ENCODE data around the gene HSFX2.
"Not testable (repeated sequence)": the region's sequence is repeated elsewhere in the genome, so short reads cannot be mapped to it uniquely, and the experiment has no call there.

The HSFX2 gene, protein sequence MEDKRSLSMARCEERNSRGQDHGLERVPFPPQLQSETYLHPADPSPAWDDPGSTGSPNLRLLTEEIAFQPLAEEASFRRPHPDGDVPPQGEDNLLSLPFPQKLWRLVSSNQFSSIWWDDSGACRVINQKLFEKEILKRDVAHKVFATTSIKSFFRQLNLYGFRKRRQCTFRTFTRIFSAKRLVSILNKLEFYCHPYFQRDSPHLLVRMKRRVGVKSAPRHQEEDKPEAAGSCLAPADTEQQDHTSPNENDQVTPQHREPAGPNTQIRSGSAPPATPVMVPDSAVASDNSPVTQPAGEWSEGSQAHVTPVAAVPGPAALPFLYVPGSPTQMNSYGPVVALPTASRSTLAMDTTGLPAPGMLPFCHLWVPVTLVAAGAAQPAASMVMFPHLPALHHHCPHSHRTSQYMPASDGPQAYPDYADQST

DNA sequence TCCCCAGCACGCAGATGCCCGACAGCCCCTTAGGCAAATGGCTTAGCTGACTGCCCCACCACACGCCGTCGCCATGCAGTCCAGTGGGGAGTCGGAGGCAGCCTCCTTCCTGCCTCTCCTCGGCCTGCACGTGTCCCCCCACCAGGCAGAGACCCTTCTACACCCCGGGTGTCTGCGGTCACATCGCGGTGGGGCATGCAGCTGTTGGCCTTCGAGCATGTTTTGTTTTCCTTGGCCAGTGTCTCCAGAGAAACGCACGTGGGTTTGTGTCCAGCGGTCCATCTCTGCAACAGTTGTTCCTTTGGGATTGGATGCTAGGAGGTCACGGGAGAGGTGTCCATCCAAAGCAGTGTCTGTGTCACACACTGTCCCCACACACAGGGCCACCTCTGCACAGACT is at the start of gene HSFX2:
Gene HSFX2, minus strand, starts transcription at position 101 of the 400 bp plus-strand sequence. CDS start 614 bp downstream, outside the sequence.
- not testable (repeated sequence) for DNase-seq

DNA sequence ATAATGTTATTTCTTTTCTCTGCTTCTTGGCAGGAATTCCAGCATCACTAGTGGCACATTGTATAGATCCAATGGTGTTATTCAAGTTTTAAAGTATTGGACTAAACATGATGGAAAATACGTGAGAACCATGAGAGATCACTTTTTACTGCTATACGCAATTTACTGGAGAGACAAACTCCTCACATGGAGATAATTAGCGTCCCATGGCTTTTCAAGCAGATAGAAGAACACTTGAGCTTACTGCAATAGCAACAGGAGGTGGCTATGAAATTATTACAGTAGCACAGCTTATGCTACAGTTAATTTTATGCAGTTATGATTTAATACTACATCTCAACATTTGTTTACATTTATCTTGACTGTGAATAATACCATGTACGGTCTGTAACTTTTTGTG is 48.4 kb upstream of the HSFX2 start:
- DNase-seq, result no peak

DNA sequence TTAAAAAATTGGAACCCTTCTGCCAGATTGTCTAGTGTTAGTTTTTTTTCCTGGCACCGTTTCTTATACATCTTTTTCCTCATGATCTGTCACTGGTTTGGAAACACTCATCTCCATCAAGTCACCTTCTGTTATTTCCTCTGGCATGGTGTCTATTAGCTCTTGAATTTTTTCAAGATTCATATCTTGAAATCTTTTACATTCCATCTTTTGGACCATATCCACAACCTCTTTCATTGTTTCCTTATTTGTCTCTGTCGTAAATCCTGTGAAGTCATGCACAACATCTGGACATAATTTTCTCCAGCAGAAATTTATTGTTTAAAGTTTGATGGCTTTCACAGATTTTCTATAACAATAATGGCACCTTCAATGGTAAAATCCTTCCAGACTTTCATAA is 46.7 kb upstream of the HSFX2 start:
- no peak for DNase-seq

DNA sequence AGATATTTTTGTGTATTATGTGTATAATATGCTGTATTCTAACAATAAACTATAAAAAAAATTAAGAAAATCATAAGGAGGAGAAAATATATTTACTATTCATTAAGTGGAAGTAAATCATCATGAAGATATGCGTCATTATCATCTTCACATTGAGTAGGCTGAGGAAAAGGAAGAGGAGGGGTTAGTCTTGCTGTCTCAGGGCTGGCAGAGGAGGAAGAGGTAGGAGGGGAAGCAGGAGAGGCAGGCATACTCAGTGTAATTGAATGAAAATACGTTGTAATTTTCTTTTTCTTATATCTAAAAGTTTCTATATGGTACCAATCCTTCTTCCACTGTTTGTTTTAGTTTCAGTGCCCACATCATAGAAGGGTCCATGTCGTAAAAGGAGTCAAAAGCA is 46.3 kb upstream of the HSFX2 start:
- DNase-seq, result no peak

DNA sequence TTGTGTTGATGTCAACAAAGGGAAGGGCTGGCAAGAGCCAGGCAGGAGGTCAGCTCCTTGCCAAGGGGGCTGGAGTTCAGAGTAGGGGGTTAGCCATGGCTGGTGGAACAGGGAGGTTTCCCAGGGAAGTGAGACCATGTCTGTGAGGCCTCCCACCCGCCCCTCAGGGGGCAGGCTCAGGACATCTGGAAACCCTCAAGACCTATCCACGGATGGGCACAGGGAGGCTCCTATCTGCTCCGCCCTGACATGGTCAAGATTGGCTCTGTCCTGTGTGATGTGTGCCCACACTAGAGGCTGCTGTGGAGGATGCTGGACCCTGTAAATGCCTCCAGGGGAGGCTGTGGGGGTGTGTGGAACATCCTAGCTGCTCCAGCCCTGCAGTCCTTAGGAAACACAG is 44.5 kb upstream of the HSFX2 start:
- DNase-seq, result no peak

DNA sequence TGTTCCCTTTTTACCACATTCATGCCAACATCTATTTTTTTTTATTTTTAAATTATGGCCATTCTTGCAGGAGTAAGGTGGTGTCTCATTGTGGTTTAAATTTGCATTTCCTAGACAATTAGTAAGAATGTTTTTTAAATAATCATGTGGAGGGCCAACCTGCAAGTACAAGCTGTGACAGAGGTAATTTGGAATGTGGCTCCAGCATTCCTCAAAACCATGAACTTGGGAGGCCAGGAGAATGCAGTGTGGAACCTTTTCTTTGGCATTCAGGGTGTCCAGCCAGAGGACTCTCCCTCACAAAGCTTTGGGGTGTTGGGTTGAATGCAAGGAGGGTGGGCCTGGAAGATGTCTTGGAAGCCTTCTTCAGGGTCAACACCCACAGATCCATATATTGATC is 43.7 kb upstream of the HSFX2 start:
- DNase-seq, result no peak

DNA sequence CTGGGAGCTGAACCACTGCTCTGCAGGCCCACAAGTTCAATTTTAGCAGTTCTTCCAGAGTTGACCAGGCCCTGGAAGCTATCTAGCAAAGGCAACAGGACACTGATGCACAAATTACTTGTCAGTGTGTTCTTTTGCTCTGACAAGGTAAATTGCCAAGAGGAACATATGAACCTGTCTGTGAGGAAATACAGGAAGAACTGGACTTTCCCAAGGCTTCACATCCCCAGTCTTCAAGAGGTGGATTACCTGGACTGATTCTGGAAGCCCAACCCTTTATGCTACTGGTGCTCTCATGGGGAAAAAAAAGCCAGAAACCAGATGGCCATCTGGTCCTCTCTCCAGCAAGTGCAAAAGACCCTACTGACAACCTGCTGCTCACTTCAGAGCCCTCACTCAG is 38.4 kb upstream of the HSFX2 start:
- DNase-seq, result no peak

DNA sequence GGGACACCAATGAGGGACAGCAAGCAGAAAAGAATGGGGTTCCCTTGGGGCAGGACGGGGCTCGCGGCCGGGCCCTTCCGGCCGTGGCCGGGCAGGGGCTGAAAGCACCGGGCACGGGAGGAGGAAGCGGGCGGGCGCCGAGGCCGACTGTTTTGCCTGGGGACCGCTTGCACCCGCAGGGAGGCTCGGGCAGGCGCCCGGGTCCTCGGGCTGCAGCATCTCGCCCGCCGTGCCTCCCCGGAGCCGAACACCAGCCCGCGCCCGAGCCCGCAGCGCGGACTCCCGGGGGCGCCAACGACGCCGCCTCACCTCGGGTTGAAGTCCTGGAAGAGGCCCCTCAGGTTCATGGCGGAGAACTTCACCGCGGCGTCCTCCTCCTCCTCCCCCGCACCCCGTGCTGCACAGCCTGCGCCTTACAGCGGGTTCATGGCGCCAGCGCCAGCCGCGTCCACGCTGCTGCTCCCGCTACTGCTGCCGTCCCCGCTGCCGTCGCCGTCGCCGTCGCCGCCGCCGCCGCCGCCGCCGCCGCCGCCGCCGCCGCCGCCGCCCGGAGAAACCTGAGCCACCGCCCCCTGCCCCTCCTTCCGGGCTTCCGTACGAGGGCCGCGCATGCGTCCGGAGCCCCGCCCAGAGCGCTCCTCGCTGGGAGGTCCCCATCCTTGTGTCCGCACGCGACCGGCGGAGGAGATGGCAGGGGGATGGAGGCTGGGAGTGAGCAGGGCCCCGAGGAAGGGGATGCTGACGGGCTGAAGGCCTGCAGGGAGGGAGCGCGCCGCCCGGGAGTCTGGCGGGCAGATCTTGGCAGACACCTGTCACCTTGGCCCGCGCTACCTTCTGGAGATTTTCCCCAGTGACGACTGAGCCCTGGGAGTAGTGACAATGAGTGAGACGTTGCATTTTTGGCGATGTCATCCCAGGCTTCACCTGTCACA is 36.4 kb upstream of the HSFX2 start, which contains the start of gene TMEM185A:
Gene TMEM185A, minus strand, starts transcription at position 559 of the 932 bp plus-strand sequence. Its CDS starts 212 bp downstream, at position 347.
- DNase-seq, result peak; percentile 36

DNA sequence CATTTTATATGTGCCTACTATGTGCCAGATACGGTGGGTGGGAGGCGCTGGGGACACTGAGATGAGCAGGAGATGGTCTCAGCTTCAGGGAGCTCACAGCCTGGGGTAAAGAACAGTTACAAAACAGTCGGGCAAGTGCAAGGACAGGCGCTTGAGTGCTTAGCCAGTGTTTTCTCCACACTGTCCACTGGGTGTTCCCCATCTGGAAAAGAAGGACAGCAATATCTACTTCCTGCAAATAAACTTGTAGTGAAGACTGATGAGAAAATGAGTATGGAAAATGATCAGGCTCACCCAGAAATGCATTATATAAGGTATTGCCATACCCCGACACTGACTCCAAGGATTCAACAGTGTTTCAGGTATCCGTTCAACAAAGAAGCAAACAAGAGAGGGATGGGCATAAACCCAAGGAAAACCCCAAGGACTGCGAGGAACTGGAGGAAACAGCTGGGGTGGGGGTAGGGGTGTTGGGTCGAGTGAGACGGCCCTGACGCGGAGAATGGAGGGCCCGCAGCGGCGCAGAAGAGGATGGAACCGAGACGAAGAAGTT is 35.6 kb upstream of the HSFX2 start:
- no peak for DNase-seq

DNA sequence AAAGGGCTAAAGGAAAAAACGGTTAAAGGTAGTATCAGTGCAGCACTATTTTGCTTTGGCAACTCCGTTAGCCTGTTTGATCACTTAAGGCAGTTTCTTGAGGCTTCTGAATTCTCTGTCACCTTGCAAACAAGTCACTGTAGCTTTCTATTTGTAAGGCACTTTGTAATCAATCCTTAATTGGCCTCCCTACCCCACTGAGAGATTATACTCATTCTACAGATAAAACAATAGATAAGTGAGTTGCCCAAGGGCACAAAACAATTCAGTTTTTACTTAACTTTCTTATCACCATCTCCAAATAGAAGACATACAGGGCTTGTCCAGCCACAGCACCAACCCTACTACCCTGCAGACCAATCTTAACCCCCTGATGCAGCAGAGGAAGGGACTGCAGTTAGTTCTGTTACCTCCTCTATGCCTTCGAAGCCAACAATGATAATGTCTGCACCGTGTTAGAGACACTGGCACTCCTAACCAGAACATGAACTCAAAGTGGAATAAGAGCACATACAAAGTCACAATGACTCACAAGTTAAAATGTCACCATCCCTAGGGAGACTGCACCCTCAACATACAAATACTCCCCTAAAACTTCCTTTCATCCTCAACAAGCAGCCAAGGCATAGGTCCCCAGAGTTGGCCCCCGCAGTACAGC is 34.7 kb upstream of the HSFX2 start:
- DNase-seq, result no peak

DNA sequence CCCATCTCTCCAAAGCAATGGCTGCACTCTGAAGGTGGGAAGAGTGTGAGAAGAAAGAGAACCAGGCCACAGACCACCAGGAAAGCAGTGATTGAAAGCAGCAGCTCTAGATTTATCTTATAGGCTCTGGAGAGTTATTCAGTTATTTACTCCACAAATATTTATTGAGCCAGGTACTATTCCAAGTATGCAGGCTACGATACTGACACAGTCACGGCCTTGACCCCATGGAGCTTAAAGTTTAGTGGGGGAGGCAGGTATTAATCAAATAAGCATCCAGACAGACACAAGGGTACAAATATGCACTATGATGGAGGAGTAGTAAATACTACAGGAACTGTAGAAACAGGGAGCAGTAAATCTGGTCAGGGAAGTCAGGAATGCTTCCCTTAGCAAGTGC is 33.7 kb upstream of the HSFX2 start:
- DNase-seq, result no peak

DNA sequence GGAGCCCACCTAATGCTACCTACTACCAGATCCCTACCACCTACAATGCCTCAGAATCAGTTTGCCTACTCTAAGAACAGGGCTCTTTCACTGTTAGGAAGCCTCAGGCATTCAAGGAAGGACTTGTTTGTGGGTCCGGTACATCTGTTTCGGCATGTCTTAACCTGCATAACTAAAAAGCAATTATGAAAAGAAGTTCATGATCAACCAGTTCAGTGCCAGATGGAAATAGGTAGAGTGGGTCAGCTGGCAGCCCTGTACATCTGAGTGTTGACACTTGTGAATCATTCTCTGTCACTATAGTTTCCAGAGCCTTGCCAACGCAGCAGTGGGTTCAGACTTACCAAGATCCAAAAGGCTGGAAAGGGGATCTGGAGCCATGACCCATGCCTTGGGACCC is 33.2 kb upstream of the HSFX2 start:
- no peak for DNase-seq

DNA sequence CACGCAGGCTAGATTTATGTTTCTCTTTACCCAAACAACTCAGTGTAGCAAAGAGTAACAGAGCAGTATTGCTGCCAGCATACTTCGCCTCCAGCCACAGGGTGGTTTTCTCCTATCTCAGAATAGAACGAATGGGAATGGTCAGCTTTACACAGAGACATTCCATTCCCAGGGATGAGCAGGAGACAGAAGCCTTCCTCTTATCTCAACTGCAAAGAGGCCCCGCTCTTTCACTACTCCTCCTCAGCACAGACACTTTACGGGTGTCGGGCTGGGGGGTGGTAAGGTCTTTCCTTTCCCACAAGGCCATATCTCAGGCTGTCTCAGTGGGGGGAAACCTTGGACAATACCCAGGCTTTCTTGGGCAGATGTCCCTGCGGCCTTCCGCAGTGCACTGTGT is 31.7 kb upstream of the HSFX2 start:
- not testable (repeated sequence) for DNase-seq

DNA sequence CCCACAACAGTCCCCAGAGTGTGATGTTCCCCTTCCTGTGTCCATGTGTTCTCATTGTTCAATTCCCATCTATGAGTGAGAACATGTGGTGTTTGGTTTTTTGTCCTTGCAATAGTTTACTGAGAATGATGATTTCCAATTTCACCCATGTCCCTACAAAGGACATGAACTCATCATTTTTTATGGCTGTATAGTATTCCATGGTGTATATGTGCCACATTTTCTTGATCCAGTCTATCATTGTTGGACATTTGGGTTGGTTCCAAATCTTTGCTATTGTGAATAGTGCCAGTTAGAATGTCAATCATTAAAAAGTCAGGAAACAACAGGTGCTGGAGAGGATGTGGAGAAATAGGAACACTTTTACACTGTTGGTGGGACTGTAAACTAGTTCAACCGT is 24.5 kb upstream of the HSFX2 start:
- not testable (repeated sequence) for DNase-seq

DNA sequence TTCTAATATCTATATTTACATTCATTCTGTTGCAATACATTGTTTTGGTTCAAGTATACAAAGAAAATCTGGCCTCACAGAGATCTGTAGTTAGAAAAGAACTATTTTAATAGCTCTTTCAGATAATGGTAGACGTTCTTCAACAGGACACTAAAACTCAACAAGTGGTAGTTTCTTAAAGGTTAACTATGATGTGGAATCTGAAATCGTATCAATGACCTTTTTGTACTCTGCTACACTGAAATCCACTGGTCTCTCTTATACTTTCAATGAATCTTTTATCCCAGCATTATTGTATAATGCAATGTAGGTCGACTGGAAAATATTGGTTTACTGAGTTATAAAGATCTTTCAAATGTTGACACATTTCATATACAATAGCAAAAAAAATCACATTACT is 23.8 kb upstream of the HSFX2 start:
- DNase-seq, result no peak

DNA sequence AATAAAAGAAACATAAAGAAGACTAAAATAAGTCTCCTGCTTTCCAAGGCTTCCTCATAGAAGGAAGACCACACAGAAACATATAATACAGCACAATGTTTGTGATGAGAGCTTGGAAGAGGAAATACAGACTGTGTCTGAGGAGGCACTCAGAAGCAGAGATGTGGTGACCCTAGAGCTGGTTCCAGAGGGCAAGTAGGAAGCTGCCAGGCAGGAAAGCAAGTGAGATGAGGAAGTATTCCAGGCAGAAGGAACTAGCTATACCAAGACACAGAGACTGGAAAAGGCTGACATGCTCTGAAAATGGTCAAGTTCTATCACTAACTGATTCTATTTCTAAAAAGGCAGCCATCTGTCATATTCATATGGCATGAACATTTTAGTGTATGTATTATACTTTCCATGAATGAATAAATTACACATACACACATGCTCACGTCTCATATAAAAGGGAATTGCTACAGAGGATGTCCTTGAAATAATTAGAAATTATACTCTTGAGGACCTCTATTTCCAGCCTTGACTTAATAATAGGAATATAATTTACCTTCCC is 16.6 kb upstream of the HSFX2 start:
- no peak for DNase-seq

DNA sequence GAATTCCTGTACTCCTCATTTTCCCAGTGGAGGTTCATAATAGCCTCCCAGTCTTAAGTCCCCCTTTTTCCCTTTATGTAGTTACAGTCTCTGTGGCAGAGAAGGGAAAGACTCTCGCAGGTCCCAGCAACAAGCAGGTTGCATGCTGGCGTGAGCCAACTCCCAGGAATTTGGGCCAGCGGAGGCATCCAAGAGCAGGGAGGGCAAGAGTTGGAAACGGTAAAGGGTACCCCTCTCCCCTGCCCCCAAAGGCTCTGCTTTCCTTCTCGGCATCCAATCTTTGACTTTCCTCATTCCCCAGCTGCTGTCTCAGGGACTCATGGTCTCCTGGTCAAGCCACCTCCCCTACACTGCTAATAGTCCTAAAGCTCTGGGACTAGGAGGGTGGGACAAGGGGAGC is 15.4 kb upstream of the HSFX2 start:
- no peak for DNase-seq

DNA sequence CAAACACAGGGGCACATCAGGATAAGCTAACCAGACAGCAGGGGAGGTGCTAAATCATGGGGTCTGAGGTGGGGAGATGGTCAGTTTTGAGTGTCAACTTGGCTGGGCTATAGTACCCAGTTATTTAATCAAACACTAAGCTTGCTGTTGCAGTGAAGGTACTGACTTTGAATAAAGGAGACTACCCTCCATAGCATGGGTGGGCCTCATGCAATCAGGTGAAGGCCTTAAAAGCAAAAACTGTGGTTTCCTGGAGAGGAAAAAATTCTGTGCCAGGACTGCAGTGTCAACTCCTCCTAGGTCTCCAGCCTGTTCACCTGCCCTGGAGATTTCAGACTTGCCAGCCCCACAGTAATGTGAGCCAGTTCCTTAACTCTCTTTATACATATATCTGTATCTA is 12.6 kb upstream of the HSFX2 start:
- no peak for DNase-seq

DNA sequence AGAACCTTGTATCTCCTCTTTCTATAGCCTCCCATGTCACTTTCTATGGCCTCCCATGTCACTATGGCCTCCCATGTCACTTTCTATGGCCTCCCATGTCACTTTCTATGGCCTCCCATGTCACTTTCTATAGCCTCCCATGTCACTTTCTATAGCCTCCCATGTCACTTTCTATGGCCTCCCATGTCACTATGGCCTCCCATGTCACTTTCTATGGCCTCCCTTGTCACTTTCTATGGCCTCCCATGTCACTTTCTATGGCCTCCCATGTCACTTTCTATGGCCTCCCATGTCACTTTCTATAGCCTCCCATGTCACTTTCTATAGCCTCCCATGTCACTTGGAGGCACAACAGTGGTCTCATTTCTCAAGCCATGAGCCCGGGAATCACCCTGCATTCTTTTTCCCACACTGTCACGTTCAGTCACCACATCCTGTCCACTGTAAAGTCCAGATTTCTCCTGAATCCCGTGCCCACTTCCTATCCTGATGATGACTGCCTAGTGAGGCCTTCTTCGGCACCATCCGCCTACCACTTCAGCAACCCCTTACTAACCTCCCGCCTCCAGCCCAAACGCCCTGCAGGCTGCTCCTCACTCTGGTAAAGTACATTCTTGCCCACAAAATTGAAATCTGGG is 10.3 kb upstream of the HSFX2 start:
- DNase-seq, result not testable (repeated sequence)

DNA sequence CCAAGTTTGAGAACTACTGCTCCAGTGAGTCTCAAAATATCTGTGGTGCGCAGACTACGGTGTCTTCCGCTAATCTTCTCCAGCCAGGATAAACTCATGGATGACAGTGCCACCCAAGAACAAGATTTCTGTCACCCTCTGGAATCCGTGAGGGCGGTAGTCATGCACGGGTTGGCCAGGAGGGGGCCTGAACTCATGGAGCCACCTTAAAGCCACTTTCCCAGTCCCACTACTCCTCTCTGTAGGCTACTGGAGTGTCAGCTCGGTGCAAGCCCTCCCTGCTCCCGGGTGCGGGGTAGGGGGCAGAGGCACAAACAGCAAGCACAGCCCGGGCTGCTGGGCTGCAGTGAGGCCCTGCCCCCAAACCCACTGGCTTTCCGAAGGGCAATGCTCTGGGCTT is 3.5 kb upstream of the HSFX2 start:
- DNase-seq, result not testable (repeated sequence)

DNA sequence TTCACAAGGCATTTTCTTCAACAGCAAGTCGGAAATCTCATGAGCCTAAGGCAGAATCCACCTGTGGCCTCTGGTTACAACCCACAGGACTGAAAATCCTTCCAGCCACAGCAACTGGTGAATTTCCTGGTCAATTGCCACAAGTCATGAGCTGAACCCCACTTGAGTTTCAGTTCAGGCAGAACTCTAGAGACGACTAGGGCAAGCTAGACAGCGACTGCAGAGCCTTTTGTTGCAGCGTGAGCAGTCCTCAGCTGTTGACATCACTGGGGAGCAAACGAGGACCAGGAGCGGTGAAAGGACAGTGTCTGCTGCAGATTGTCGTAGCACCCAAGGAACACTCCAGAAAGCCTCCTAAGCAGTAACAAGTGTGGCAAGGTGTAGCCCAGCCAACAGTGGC is 829 bp upstream of the HSFX2 start:
- not testable (repeated sequence) for DNase-seq

DNA sequence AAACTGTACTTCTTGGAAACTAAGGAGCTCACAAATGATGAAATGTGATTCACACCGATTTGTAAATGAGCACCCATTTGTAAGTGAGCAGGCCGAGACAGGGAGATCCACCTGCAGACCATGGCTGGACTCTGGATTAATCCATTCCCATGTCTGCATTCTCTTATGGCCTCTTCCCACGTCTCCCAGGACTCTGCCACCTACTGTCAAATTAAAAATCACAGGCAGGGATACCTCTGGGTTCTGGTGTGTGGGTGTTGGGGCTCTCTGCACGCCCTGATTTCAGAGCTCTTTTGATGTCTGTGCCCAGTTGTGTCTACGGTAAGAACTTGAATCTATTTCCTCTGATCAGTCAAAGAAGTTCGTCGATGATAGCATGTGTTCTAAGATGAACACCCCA is 4.1 kb downstream of the HSFX2 start:
- DNase-seq, result not testable (repeated sequence)
